Endothelial cell of umbilical vein (primary cell): Measurements from ENCODE around the gene CELF5. TPM values are rescaled to one million over a fixed set of nuclear protein-coding genes. Genes with fewer than 3 reads are reported as not detected.

ENCODE experiments used
- BruUV-seq: library from RNA; stranded (reverse); fragments of 400-500 nt; replicated peaks from 2 replicates; lab custom pipeline; 2021; lab: Mats Ljungman, UMichigan
- CTCF ChIA-PET: fragments of 300-600, 350-600 bp; sonication (Branson Sonifier 250); formaldehyde crosslinking; loops from one replicate; lab custom pipeline; 2021; ENCODE audit warnings: antibody characterized with exemption, inconsistent platforms; lab: Charles Lee
- POLR2A ChIA-PET: fragments of 300-600, 350-600 bp; sonication (Branson Sonifier 250); formaldehyde crosslinking; loops from one replicate; lab custom pipeline; 2021; ENCODE audit warnings: antibody characterized with exemption, inconsistent platforms; lab: Charles Lee
- DNase-seq: peaks from one replicate; pipeline ENCODE4 v3.0.0-alpha.2; 2011; ENCODE audit warnings: low read depth, low spot score
- FAIRE-seq: peaks from 2 replicates; lab custom pipeline; 2011; peaks lifted over from hg19 to GRCh38; lab: Jason Lieb, UNC
- H2AFZ ChIP-seq: 2 replicates; pipeline ENCODE4 v1.6.0; 2012; ENCODE audit warnings: low read depth, low read length, control low read depth, inconsistent platforms
- H3K27ac ChIP-seq: 2 replicates; pipeline ENCODE4 v1.5.1; 2011; ENCODE audit warnings: low read depth, mild to moderate bottlenecking, control low read depth, low read length, moderate library complexity; ENCODE audit not compliant: insufficient read depth
- H3K27me3 ChIP-seq, 2 experiments: 2 replicates each; pipeline versions ENCODE4 v1.6.0 to v1.6.1; 2011; ENCODE audit warnings: low read length in 2 of 2, mixed read lengths in 1 of 2; ENCODE audit not compliant: control insufficient read depth in 2 of 2, insufficient read depth in 2 of 2
- H3K36me3 ChIP-seq, 2 experiments: 2 replicates in 1 of 2; 3 replicates in 1 of 2; pipeline ENCODE4 v1.5.1; 2011; ENCODE audit warnings: low read length in 2 of 2, mild to moderate bottlenecking in 1 of 2, moderate library complexity in 1 of 2; ENCODE audit not compliant: control insufficient read depth in 2 of 2, insufficient read depth in 2 of 2; ENCODE audit errors: extremely low read depth in 1 of 2
- H3K4me1 ChIP-seq: 3 replicates; pipeline ENCODE4 v1.5.1; 2011; ENCODE audit warnings: mild to moderate bottlenecking, low read length; ENCODE audit not compliant: control insufficient read depth, insufficient read depth; ENCODE audit errors: extremely low read depth
- H3K4me2 ChIP-seq: 2 replicates; pipeline ENCODE4 v1.6.1; 2011; ENCODE audit warnings: low read length, control low read depth, mixed read lengths; ENCODE audit not compliant: insufficient read depth
- H3K4me3 ChIP-seq, 3 experiments: fragments of 200-600 bp in 1 of 3; sonication (generic), shearing (Covaris generic) in 1 of 3; replicated peaks in 1 of 3; 2 replicates each; pipeline ENCODE4 v1.5.1; 2011 to 2016; ENCODE audit warnings: control low read depth in 3 of 3, low read length in 3 of 3, mild to moderate bottlenecking in 2 of 3, inconsistent platforms in 1 of 3, low read depth in 1 of 3, moderate library complexity in 1 of 3; ENCODE audit not compliant: insufficient read depth in 1 of 3
- H3K79me2 ChIP-seq: 2 replicates; pipeline ENCODE4 v1.6.0; 2012; ENCODE audit warnings: low read length, inconsistent platforms; ENCODE audit not compliant: control insufficient read depth, insufficient read depth
- H3K9ac ChIP-seq: replicated peaks from 2 replicates; pipeline ENCODE3; 2011; ENCODE audit warnings: low read length, control low read depth; ENCODE audit not compliant: insufficient read depth; ENCODE audit errors: extremely low read depth
- H3K9me1 ChIP-seq: replicated peaks from 3 replicates; pipeline ENCODE4 v1.6.0; 2011; ENCODE audit warnings: mild to moderate bottlenecking, low read length; ENCODE audit not compliant: control insufficient read depth, insufficient read depth; ENCODE audit errors: extremely low read depth
- H3K9me3 ChIP-seq: replicated peaks from 2 replicates; pipeline ENCODE4 v1.5.1; 2012; ENCODE audit warnings: low read length, inconsistent platforms; ENCODE audit not compliant: control insufficient read depth, insufficient read depth
- H4K20me1 ChIP-seq: replicated peaks from 2 replicates; pipeline ENCODE3; 2011; ENCODE audit warnings: mild to moderate bottlenecking, low read length; ENCODE audit not compliant: control insufficient read depth, insufficient read depth; ENCODE audit errors: extremely low read depth
- CTCF ChIP-seq, 2 donors: IDR thresholded peaks; 1 replicate in 1 of 2; 2 replicates in 1 of 2; pipeline ENCODE4 v1.5.1; 2011; ENCODE audit warnings: low read length in 2 of 2, mild to moderate bottlenecking in 2 of 2, moderate library complexity in 2 of 2, control low read depth in 1 of 2, inconsistent platforms in 1 of 2, low read depth in 1 of 2; ENCODE audit not compliant: insufficient read depth in 1 of 2; ENCODE audit errors: extremely low read depth in 1 of 2
- EZH2 ChIP-seq: IDR thresholded peaks from 2 replicates; pipeline ENCODE4 v1.6.1; 2012; ENCODE audit warnings: borderline replicate concordance, low read depth, mild to moderate bottlenecking, moderate library complexity, low read length, inconsistent platforms; ENCODE audit not compliant: severe bottlenecking
- FOS ChIP-seq: IDR thresholded peaks from 2 replicates; pipeline ENCODE4 v1.6.1; 2011; ENCODE audit warnings: mild to moderate bottlenecking, low read length, moderate library complexity, borderline replicate concordance; ENCODE audit not compliant: insufficient read depth
- GATA2 ChIP-seq: IDR thresholded peaks from 2 replicates; pipeline ENCODE4 v1.7.0; 2011; ENCODE audit warnings: low read depth, mild to moderate bottlenecking, moderate library complexity, mixed read lengths, low read length; ENCODE audit not compliant: insufficient read length, insufficient read depth
- JUN ChIP-seq: IDR thresholded peaks from 2 replicates; pipeline ENCODE4 v1.6.1; 2011; ENCODE audit warnings: borderline replicate concordance, low read depth; ENCODE audit not compliant: insufficient read length, insufficient read depth
- MAX ChIP-seq: IDR thresholded peaks from 2 replicates; pipeline ENCODE4 v1.6.1; 2011; ENCODE audit not compliant: insufficient read depth, insufficient read length
- MYC ChIP-seq: IDR thresholded peaks from one replicate; pipeline ENCODE4 v1.6.1; 2011; ENCODE audit warnings: mild to moderate bottlenecking, low read depth, low read length
- POLR2A ChIP-seq: IDR thresholded peaks from 2 replicates; pipeline ENCODE4 v1.6.1; 2012; ENCODE audit warnings: low read depth, mild to moderate bottlenecking, control low read depth, low read length
- POLR2AphosphoS5 ChIP-seq: IDR thresholded peaks from 2 replicates; pipeline ENCODE4 v1.6.1; 2012; ENCODE audit warnings: low read depth, mild to moderate bottlenecking, control low read depth, low read length, moderate library complexity; ENCODE audit not compliant: insufficient read depth
- dilution Hi-C: fragments of 300-500 bp; cut with MboI; formaldehyde crosslinking; loops from one replicate; pipeline ENCODE4 v1.15.0; 2019; ENCODE audit warnings: low sequenced_read_pairs; ENCODE audit not compliant: extremely low pct_ligation_motif_present
- intact Hi-C: fragments of 100-400 bp; cut with micrococcal nuclease; formaldehyde crosslinking; loops from one replicate; pipeline ENCODE4 v1.10.0; 2022
- polyA plus RNA-seq, 4 experiments: library from polyadenylated mRNA; depleted of rRNA in 3 of 4; stranded (reverse) in 3 of 4; unstranded in 1 of 4; fragments of >200 nt; gene quantifications; 2 replicates each; pipeline versions ENCODE4 v1.2.1 to v1.2.3, GENCODE V29; 2011 to 2012; ENCODE audit warnings: missing spikeins in 1 of 4
- total RNA-seq: library from RNA; stranded (reverse); gene quantifications from 2 replicates; pipeline ENCODE4 v1.2.3, GENCODE V29; 2021

CELF5 gene
- total and polyA plus RNA-seq, 2 donors (not counting 3 experiments of a cell fraction or from before 2014, with no cell fraction given) = not detected

DNA sequence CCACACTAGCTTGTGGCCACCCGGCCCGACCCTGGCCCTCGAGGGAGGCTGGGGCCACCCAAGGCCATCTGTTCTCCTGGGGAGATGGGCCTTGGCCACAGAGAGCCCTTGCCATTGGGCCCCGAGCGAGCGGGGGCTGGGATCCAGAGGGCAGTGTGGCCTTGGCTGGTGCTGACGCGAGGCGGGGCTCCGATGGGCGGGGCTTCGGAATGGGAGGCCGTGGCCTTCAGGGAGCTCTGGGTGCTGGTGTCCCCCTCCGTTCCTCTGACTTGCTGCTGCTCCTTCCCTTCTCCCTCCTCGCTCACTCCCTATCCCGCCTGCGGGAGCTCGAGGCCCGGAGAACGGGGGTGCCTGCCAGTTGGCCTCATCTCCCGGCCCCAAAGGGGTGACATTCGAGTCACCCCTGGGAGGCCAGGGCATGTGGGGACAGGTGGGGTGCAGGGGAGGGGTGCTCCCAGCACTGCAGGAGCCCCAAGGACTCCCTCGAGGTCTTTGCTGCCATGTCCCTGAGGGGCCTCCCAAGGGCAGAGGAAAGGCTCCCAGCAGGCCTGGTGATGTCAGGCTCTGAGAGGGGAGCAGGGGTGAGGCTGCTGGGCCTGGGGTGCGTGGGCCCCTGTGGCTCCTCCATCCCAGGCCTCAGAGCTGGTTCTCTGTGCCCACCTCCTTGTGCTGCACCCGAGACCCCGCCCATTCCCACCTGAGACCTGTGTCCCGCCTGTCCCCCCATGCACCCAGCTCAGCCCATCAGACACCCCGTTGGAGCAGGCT, 34.6 kb upstream of the CELF5 start:
- ChIA-PET POLR2A (no interaction called here), CTCF (no interaction called here)
- Histone ChIP-seq H3K79me2 (peaks cover 57% of the 10 kb centered on the region), H3K4me2 (no peak overlapping the region), H3K9me1 (no peaks in the 10 kb centered on the region), H3K27ac (no peak overlapping the region), H3K27me3 (no peaks in the 10 kb centered on the region), H3K9ac (no peak overlapping the region), H2AFZ (no peak overlapping the region), H3K4me1 (peaks cover 9% of the 10 kb centered on the region), H3K4me3 (no peak overlapping the region), H3K9me3 (no peaks in the 10 kb centered on the region), H4K20me1 (no peaks in the 10 kb centered on the region), H3K36me3 (peaks cover 0 to 4% of the 10 kb centered on the region in 2 experiments)
- no peak for TF ChIP-seq CTCF (IDR thresholded peaks at IDR 0.05; ENCODE audit: extremely low read depth in 1 of 2, insufficient read depth in 1 of 2, low read depth in 1 of 2, low read length in 2 of 2)
- no peak for TF ChIP-seq GATA2
- TF ChIP-seq JUN = no peak
- TF ChIP-seq FOS = no peak
- TF ChIP-seq POLR2AphosphoS5 = no peak
- TF ChIP-seq POLR2A = no peak
- TF ChIP-seq EZH2 = no peak
- no peak for TF ChIP-seq MYC
- TF ChIP-seq MAX = no peak
- intact Hi-C loops (no loop called here), dilution Hi-C loops (no loop called here)
- no TSS peak for BruUV-seq
- DNase-seq (no peak), FAIRE-seq (no peak)
